Lung (tissue), 12 donors: Measurements from ENCODE around the gene ALK. TPM values are rescaled to one million over a fixed set of nuclear protein-coding genes. Genes with fewer than 3 reads are reported as not detected.

Source experiments
- ATAC-seq: fragments of 200-7000 bp; cut with Tn5 transposase; one replicate; pipeline ENCODE4 v1.9.1; 2020; ENCODE audit warnings: moderate number of reproducible peaks; ENCODE audit not compliant: insufficient read depth, low FRiP score
- DNase-seq, 3 donors: peaks; one replicate each; pipeline ENCODE4 v3.0.0-alpha.2; 2013 to 2017
- H3K27ac ChIP-seq, 2 donors: one replicate each; pipeline ENCODE4 v1.5.1; 2013; ENCODE audit warnings: mild to moderate bottlenecking in 2 of 2, moderate library complexity in 2 of 2, control low read depth in 1 of 2, inconsistent platforms in 1 of 2, low read depth in 1 of 2, low read length in 1 of 2
- H3K27me3 ChIP-seq, 3 donors: one replicate each; pipeline ENCODE4 v1.5.1; 2013; ENCODE audit warnings: low read length in 2 of 3; ENCODE audit not compliant: control insufficient read depth in 3 of 3, insufficient read depth in 3 of 3
- H3K36me3 ChIP-seq, 4 donors: one replicate each; pipeline ENCODE4 v1.5.1; 2013; ENCODE audit warnings: low read length in 4 of 4, mild to moderate bottlenecking in 1 of 4, moderate library complexity in 1 of 4; ENCODE audit not compliant: control insufficient read depth in 4 of 4, insufficient read depth in 4 of 4
- H3K4me1 ChIP-seq, 5 donors: one replicate each; pipeline ENCODE4 v1.5.1; 2013; ENCODE audit warnings: low read length in 5 of 5, mild to moderate bottlenecking in 2 of 5, moderate library complexity in 1 of 5; ENCODE audit not compliant: control insufficient read depth in 5 of 5, insufficient read depth in 5 of 5
- H3K4me3 ChIP-seq: one replicate; pipeline ENCODE4 v1.5.1; 2013; ENCODE audit warnings: mild to moderate bottlenecking, control low read depth, moderate library complexity
- H3K9ac ChIP-seq, 2 donors: one replicate each; pipeline ENCODE4 v1.5.1; 2013; ENCODE audit warnings: low read length in 2 of 2, control low read depth in 1 of 2; ENCODE audit not compliant: insufficient read depth in 1 of 2
- H3K9me3 ChIP-seq, 4 donors: one replicate each; pipeline ENCODE4 v1.5.1; 2013; ENCODE audit warnings: low read length in 3 of 4, mild to moderate bottlenecking in 1 of 4, moderate library complexity in 1 of 4; ENCODE audit not compliant: control insufficient read depth in 4 of 4, insufficient read depth in 3 of 4
- WGBS, 2 donors: extraction: QIAGEN DNeasy Blood & Tissue Kit; methylation state at CpG; one replicate each; pipeline ENCODE4 v1.1.7; 2013; 5-methylcytosine and 5-hydroxymethylcytosine counted together
- polyA plus RNA-seq, 2 donors: library from polyadenylated mRNA; stranded (reverse); fragments of 200-250 nt; gene quantifications; one replicate each; pipeline ENCODE4 v1.2.1, GENCODE V29; 2013
- total RNA-seq, 2 donors: library from RNA; depleted of rRNA in 1 of 2; stranded (reverse); fragments of >200 nt in 1 of 2; gene quantifications; one replicate each; pipeline ENCODE4 v1.2.1, GENCODE V29; 2014 to 2021
- TF ChIP-seq, protein P1 (sequence below): IDR thresholded peaks from 2 replicates; pipeline ENCODE4 v1.5.1; 2012; ENCODE audit warnings: mild to moderate bottlenecking; ENCODE audit errors: control extremely low read depth, extremely low read depth
- donor health status: control.
- donor health status: control.
- donor health status: Bipolar disorder and iron deficiency.
- donor health status: healthy.
- donor health status: DM: yes; HTN: yes; CAD: no.

Gene ALK
- total and polyA plus RNA-seq, 4 donors, result 0.09 to 0.25 (median 0.10) TPM; not detected in 1

DNA sequence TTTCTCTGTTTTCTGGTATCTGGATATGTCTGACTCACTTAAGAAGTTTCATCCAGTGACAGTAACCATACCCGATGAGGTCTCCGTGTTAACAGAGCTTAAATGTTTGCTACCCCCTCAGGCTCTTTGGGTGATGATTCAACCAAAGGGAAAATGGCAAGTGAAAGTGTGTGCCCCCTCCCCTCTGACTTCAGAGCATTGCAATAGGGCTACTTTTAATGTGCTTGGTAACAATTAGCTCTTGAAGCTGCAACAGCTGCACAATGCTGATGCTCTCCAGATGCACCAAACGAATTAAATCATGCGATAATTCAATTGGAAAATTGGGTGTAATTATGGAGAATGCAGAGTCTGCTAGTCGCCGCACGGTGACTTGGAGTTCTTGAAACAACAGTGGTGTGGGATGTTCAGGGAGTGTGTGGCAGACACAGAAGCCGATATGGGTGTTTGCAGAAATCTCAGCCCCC is 270.7 kb downstream of the ALK start:
- no peak for ATAC-seq
- peaks cover 0 to 7% (median 1%) of the 10 kb centered on the region in 4 donors for H3K9me3 ChIP-seq
- WGBS, 2 donors, result 80 to 87% methylated on average over 8 of the region's 8 CpGs
- peaks cover 0 to 4% (median 0%) of the 10 kb centered on the region in 3 donors for H3K27me3 ChIP-seq
- no peak overlapping the region for H3K9ac ChIP-seq
- TF ChIP-seq, protein P1, sequence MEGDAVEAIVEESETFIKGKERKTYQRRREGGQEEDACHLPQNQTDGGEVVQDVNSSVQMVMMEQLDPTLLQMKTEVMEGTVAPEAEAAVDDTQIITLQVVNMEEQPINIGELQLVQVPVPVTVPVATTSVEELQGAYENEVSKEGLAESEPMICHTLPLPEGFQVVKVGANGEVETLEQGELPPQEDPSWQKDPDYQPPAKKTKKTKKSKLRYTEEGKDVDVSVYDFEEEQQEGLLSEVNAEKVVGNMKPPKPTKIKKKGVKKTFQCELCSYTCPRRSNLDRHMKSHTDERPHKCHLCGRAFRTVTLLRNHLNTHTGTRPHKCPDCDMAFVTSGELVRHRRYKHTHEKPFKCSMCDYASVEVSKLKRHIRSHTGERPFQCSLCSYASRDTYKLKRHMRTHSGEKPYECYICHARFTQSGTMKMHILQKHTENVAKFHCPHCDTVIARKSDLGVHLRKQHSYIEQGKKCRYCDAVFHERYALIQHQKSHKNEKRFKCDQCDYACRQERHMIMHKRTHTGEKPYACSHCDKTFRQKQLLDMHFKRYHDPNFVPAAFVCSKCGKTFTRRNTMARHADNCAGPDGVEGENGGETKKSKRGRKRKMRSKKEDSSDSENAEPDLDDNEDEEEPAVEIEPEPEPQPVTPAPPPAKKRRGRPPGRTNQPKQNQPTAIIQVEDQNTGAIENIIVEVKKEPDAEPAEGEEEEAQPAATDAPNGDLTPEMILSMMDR, result no peak
- DNase-seq, result no peak
- H3K4me1 ChIP-seq, result no peaks in the 10 kb centered on the region
- H3K36me3 ChIP-seq, result no peaks in the 10 kb centered on the region
- no peak overlapping the region for H3K27ac ChIP-seq
- H3K4me3 ChIP-seq, result no peak overlapping the region

DNA sequence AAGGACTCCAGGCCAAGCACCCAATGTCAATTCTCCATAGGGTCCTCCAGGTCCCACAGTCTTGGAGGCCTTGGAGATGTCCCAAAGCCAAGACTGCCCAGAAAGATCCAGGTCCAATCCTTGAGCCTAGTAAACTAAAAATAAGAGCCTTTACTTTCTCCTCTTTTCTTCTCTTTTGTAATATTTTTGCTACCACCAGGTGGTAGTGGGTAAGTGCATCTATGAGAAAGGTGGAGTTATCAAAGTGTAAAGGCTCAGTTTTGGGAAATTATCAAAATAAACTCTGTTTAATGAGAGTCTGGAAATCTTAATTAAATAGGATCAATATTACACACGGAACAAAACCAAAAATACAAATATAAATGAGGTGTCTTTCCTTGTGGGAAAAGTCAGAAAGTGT is 276.4 kb downstream of the ALK start:
- DNase-seq, result no peak
- peaks cover 0 to 7% (median 3%) of the 10 kb centered on the region in 4 donors for H3K9me3 ChIP-seq
- H3K4me1 ChIP-seq, result no peaks in the 10 kb centered on the region
- H3K36me3 ChIP-seq, result no peaks in the 10 kb centered on the region
- no peak overlapping the region for H3K27ac ChIP-seq
- H3K4me3 ChIP-seq, result no peak overlapping the region
- no peak overlapping the region for H3K9ac ChIP-seq
- ATAC-seq, result no peak
- whole genome bisulfite sequencing, 2 donors, result 84 to 93% methylated on average over 1 of the region's 1 CpG
- TF ChIP-seq, protein P1, result no peak
- no peaks in the 10 kb centered on the region for H3K27me3 ChIP-seq

DNA sequence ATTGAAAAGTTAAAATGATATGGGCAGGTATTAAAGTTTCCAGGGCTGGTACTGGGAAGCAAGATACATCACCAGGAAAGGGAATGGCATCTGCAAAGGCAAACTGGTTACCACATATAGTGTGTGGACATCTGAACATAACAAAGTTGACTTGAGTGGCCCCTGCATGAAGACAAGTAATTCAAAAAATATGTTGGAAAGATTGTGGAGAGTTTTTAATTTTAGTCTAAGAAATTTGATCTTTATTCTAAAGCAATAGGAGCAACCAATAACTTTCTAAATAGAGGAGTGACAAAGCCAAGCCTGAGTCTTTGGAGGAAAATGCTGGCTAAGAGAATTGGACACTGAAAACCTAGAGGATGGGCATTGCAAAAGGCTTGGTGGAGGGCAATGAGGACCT is 278.2 kb downstream of the ALK start:
- no peak for DNase-seq
- ATAC-seq, result no peak
- H3K4me3 ChIP-seq, result no peak overlapping the region
- H3K27ac ChIP-seq, result no peak overlapping the region
- H3K4me1 ChIP-seq, result no peaks in the 10 kb centered on the region
- H3K27me3 ChIP-seq, result no peaks in the 10 kb centered on the region
- TF ChIP-seq, protein P1, result no peak
- no peaks in the 10 kb centered on the region for H3K36me3 ChIP-seq
- H3K9ac ChIP-seq, result no peak overlapping the region
- H3K9me3 ChIP-seq, result peaks cover 0 to 3% (median 0%) of the 10 kb centered on the region in 4 donors

DNA sequence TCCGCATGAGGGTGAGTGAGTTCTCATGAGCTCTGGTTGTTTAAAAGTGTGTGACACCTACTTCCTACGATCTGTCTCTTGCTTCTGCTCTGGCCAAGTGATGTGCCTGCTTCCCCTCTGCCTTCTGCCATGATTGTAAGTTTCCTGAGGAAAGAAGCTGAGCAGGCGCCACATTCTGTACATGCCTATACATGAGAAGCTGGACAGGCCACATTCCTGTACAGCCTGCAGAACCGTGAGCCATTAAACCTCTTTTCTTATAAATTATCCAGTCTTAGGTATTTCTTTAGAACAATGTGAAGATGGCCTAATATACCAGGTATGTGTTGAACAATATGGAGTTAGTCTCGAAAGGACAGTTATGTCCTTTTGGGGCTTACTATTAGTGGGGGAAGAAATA is 281.0 kb downstream of the ALK start:
- DNase-seq (no peak), ATAC-seq (no peak)
- Histone ChIP-seq H3K4me3 (no peak overlapping the region), H3K9ac (no peak overlapping the region), H3K27me3 (no peaks in the 10 kb centered on the region), H3K27ac (no peak overlapping the region), H3K9me3 (no peaks in the 10 kb centered on the region), H3K4me1 (no peaks in the 10 kb centered on the region), H3K36me3 (no peaks in the 10 kb centered on the region)
- 71 to 73% methylated on average over 5 of the region's 5 CpGs for WGBS, 2 donors
- TF ChIP-seq, protein P1, result no peak
